NCI-H460 (cell line): ENCODE results near the gene MLST8. TPM values are rescaled to one million over a fixed set of nuclear protein-coding genes. Genes with fewer than 3 reads are reported as not detected.

Source experiments
- DNase-seq: peaks from one replicate; pipeline ENCODE4 v3.0.0-alpha.2; 2016; ENCODE audit warnings: low read depth; ENCODE audit errors: extremely low read depth
- total RNA-seq: library from RNA; depleted of rRNA; stranded (reverse); fragments of >200 nt; shearing (Covaris generic); gene quantifications from 2 replicates; pipeline ENCODE4 v1.2.3, GENCODE V29; 2014

MLST8 gene
- total RNA-seq, 1 experiment from 2014 or later: 58.7 TPM

DNA sequence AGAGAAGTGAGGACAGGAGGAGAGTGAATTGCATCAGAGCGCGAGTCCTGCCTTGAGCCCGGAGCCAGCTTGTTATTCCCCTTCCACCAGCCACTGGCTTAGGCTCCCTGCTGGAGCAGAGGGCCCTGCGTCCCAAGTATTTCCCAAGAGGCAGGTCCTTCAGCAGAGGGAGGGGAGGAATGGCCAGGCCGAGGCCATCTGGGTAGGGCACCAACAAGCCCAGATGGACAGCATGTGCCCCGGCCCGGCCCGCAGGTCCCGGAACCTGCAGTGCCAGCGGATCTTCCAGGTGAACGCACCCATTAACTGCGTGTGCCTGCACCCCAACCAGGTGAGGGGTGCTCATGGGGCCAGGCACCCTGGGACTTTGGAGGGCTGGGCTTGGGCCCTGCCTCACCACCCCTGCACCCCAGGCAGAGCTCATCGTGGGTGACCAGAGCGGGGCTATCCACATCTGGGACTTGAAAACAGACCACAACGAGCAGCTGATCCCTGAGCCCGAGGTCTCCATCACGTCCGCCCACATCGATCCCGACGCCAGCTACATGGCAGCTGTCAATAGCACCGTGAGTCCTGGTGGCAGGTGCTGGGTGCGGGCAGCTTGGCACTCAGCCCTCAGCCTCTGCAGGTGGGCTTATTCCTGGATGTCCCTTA, 1.7 kb downstream of the MLST8 start:
- DNase-seq: no peak

DNA sequence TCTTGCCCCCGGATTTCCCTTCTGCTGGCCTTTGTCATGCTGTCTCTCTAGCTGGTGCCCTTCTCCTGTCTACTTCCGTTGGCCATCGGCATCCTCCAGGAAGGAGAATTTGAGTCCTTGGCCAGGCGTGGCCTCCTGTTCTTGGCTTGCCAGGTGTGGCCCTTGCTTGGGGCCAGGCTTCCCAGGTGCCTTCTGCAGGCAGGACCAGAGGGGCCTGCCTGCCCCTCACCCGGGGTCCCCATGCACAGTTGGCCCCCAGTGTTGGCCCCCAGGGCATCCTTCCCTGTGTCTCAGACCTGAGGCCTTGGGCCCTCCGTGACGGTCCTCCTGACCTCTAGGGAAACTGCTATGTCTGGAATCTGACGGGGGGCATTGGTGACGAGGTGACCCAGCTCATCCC, 2.6 kb downstream of the MLST8 start:
- no peak for DNase-seq

DNA sequence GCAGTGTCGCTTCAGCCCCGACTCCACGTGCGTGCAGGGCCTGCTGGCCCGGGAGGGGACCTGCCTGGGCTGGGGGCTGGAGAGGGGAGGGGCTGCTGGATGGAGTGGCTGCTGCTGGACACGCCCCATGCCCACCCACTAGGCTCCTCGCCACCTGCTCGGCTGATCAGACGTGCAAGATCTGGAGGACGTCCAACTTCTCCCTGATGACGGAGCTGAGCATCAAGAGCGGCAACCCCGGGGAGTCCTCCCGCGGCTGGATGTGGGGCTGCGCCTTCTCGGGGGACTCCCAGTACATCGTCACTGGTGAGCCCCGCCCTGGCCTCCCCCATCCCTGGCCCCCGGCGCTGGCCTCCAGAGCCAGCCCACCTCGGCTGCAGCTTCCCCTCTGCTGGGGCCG, 3.1 kb downstream of the MLST8 start:
- DNase-seq: no peak

DNA sequence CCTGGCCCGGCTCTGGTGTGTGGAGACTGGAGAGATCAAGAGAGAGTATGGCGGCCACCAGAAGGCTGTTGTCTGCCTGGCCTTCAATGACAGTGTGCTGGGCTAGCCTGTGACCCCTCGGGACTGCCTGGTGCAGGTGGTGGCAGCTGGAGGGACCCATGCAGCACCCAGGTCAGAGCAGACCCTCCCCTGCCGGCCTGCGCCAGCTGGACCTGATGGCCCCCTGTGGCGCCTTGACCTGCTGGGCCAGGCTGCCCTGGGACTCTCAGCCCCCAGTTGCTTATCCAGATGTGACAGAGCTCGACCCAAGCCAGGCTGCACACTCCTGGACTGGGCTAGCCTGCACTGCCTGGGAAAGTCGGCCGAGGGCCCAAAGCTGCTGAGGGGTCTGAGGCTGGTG, 3.5 kb downstream of the MLST8 start:
- no peak for DNase-seq

DNA sequence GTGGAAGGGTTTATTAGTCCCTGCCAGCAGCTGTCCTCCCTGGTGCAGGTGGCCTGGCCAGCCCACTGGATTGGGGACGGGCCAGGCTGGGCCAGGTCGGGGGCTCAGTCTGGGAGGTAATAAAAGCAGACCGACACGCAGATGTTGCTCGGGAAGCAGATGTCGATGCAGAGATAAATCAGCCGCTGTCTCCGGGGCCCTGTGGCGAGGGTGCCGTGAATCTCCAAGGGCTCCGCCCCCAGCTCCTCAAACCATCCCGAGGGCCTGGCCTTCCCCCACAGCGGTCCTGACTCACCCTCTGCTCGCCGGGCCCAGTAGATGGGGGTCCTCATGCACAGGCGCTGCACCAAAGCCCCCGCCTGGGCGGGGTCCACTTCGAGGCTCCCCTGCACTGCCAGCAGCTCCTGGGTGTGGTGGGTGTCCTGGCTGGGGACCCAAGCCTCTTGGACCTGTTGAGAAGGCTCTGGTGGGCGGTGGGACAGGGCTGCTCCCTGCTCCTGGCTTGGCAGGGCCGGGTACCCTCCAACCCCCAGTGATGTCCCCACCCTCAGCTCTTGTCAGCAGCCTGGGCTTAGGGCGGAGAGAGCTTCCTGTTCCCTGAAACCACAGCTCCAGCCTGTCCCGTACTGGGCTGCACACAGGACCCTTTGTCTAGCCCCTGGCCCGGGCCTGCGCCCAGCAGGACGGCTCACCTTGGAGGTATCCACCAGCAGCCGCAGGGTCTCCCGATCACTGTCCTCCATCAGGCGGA, 4.2 kb downstream of the MLST8 start:
- DNase-seq: no peak

DNA sequence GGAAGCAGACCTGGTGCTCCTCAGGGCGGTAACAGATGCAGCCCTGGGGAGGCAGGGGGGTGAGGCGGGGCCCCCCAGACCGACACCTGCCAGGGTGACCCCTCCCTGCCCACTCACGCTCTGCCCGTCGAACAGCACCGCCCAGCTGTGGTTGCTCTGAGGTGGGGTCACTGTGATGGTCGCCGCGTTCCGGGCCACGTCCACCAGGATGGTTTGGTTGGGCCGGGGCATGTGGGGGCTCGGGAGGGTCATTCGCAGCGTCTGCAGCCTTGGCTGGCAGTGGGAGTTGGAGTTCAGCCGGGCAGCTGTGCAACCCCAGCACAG, 4.7 kb downstream of the MLST8 start:
- no peak for DNase-seq

DNA sequence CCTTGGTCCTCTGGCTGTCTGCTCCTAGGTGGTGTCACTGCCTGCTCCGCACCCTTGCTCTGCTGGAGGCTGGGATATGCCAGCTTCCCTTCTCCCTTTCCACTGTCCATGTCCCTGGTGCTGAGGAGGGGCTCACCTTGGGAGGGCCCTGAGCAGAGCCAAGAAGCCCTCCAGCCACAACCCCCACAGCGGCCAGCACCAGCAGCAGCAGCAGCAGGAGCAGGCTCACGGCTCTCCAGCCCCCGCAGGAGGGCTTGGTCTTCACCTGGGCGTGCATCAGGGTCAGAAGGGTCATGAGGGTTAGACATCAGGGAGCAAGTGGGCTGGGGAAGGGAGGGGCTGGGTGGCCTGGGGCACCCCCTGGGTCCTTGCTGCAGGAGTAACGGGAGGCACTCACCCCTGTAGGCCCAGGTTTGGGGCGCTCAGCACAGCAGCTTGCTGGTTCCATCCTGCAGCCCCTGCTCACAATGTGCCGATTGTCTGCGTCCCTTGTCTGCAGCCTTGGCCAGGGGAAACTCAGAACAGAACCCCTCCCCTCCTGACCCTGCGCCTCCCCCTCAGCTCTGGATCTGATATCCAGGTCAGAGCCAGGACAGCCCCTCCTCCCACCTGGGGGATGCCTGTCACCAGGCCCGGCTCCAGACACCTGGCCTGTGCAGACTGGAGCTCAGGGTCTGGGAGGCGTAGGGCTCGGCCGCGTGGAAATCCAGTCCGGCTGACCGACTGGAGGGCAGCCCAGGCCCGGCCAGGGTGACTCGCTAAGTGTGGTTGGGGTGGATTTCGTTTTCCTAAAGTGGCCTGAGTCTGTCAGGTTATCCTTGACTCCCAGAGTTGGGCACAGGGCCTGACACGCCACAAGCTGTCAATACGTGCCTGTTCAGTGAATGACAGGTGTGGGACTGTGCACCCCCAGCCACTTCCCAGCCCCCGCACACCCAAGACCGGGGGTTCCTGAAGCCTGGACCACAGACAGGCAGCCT, 5.4 kb downstream of the MLST8 start, which contains the start of gene BRICD5:
BRICD5 (minus strand) TSS at position 478 of the 980 bp plus-strand sequence; CDS start at position 448, 30 bp downstream.
- no peak for DNase-seq

DNA sequence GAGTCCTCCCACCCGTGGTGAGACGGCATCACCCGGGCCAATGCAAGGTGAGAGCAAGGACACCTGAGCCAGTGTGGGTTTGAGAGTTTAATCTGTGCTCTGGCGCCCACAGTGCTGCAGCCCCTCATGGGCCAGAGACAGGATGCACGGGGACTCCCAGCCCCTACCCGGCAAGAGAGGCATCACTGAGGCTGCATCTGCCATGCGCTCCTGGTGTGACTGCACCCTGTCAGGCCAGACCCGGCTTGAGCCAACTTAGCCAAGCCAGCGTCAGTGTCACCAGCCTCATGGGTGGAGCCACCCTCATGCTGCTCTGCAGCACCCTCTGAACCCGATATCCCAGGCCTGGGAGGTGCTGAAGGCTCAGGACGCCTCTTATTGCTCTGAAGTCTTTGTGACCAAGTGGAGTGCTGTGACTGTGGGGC, 6.7 kb downstream of the MLST8 start:
- no peak for DNase-seq

DNA sequence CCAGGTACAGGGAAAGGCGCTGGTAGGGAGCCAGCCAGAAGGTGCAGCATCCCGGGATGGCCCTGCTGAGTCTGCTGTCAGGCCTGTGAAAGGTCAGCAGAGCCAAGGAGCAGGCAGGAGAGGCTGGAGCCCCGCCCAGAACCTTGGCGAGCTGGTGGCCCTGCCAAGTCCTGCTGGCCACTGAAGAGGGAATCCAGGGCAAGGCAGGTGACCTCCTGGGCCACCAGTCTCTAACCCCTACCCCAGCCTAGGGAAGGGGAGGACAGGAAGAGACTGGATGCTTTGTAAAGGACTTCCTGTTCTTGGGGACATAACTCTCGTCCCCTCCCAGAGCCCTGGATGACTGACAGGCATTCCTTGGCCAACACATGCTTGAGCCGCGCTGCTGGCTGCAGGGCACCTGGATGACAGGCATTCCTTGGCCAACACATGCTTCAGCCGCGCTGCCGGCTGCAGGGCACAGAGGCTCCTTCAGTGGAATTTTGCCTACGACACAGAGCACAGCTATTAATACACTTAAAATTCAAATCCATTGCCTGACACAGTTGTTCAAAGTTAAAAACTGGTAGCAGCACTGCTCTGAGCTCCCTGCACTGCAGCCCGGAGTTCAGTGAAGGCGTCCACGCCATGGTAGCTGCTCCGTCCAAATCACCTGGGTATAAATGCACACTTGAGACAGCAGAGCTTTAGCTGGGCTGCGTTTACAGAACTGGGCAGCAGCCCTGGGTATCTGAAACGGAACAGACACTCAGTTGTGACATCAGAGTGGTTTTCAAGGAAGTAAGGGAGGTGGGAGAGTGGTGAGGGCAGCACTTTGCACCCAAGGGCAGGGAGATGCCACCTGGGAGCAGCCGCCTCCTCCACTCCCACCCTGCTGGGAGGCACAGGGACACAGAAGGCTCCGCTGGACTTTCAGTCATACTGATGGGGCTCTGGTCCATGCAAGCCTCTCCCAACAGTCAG, 7.4 kb downstream of the MLST8 start:
- no peak for DNase-seq

DNA sequence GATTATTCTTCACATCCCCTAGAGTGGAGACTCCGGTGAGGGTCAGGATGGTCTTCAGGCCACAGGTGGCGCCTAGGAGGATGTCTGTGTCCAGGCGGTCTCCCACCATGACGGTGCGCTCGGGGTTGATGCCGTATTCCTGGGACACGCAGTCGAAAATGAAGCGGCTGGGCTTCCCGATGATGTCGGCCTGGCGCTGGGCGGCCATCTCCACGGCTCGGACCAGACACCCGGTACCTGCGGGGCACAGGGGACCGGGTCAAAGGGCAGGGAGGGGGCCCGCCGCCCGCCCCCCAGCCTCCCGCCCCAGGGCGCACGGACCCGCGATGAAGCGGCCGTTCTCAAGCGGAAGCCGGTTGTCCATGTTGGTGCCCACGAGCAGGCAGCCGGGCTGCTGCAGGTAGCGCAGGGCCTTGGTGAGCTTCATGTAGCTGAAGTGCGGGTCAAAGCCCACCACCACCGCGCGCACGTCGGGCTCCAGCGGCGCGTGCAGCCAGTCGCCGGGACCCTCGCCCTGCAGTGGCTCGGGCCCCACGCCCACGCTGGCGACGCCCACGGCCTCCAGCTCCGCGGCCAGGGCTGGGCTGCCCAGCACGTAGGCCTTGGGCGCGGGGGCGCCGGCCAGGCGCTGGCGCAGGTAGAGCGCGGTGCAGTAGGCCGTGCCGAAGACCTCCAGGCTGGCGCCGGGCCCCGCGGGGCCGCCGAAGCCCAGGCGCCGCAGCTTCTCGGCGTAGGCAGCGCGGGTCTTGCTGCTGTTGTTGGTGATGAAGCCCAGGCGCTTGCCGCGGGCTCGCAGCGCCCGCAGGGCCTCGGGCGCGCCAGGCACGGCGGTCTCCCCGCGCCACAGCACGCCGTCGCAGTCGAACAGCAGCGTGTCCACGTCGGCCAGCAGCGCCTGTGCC, 8.8 kb downstream of the MLST8 start:
- DNase-seq: no peak

DNA sequence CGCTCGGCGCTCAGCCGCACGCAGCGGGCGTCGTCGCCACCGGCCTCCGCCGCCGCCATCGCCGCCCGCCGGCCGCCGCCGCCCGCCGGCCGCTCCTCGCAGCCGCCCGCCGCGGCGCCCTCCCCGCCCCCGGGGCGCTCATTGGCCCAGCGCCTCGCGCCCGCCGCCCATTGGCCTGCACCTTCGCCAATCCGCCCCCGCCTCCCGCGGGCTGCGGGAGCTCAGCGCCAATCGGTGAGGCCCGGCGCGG, 9.4 kb downstream of the MLST8 start, which contains the start of gene PGP:
PGP (minus strand) TSS at position 122 of the 250 bp plus-strand sequence; CDS start at position 59, 63 bp downstream.
- no peak for DNase-seq

DNA sequence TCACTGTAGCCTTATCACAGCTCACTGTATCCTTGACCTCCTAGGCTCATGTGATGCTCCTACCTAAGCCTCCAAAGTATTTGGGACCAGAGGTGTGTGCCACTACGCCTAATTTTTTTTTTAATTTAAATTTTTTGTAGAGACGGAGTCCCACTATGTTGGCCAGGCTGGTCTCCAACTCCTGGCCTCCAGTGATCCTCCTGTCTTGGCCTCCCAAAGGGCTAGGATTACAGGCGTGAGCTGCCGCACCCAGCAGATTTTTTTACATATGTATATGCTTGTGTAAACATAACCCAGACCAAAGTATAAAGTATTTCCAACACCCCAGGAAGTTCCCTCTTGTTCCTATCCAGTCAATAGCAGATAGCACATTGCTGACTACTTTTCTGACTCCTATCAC, 11.1 kb downstream of the MLST8 start:
- DNase-seq: no peak

DNA sequence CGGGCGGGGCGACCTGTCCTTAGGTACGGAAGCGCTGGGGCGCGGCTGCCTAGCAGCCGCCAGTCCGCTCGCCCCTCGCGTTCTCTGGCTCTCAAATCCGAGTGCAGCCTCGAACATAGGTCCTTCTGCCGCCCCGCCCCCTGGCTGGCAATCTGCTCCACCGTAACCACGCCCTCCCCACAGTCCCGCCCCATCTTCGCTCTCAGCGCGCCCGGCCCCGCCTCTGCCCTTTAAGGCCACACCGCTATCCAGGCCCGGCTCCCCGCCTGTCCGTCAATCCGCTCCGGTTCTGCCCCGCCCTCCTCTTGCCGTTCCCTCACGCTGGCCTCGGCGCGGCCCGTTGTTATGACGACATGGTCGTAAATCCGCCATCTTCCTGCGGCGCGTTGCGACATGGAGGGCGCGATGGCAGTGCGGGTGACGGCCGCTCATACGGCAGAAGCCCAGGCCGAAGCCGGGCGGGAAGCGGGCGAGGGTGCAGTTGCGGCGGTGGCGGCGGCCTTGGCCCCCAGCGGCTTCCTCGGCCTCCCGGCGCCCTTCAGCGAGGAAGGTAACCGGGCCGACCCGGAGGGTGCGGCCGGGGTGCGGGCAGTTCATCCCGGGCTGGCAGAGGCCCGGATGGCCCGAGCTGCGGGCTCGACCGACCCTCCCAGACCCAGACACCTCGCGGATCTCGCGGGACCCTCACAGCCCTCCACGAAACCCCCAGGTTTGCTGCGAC, 18.1 kb downstream of the MLST8 start, which contains the start of gene E4F1:
E4F1 (plus strand) TSS at position 371 of the 721 bp plus-strand sequence; CDS start at position 394, 23 bp downstream.
- peak; percentile 99 for DNase-seq

DNA sequence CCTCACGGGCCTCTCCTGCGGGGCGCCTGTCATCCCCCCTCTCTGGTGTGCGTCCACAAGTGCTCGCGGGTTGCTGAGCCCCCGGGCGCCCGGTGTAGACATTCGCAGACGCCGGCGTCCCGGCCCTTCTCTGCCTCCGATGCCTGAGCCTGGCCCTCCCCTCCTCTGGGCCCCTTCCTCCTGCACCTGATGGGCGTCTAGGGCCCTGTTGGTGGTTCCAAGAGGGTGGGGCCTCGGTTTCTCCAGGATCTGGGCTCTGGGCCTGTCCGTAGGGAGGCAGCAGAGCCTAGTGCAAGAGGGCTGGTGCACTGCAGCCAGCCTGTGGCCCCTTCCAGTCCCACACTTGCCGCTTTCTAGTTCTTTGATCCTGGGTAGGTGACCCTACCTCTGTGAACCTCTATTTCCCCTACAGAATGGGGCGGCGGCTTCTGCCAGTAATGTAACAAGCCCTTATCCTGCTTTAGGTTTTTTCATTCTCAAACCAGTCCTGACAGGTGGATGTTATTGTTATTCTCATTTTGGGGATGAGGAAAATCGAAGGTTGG, 18.8 kb downstream of the MLST8 start:
- peak; percentile 30 for DNase-seq

DNA sequence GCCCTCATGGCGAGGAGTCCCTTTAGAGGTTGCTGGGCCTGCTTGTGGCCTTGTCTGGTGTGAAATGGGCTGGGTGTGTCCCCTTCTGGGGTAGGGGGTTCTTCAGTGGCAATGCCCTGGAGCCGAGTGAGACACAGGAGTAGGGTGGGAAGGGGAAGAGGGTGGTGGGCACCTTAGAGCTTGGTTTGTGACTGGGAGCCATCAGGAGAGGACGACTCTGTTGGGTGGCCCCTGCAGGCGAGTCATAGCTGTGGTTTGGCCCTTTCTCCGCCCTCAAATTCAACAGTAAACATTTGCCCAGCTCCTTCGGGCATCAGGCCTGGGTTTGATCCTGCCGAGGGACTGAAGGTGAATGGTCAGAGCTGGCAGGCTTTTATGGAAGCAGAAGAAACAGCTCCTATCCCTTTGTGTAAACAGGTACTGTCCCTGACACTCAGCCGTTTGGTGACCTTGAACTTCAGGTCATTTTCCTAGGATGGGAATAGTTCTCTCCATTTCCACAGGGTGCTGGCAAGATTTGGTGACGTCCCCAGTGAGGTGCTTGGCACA, 21.1 kb downstream of the MLST8 start:
- no peak for DNase-seq

DNA sequence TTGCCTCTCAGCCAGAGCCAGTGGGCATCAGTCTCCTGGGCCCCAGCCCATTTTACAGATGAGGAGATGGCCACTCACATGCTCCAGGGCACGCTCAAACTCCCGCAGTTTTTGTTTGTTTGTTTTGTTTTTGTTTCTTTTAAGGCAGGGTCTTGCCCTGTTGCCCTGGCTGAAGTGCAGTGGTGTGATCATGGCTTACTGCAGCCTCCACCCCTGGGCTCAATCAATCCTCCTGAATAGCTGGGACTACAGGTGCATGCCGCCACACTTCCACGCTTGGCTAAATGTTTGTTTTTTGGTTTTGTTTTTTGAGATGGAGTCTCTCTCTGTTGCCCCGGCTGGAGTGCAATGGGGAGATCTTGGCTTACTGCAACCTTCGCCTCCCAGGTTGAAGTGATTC, 21.7 kb downstream of the MLST8 start:
- no peak for DNase-seq

DNA sequence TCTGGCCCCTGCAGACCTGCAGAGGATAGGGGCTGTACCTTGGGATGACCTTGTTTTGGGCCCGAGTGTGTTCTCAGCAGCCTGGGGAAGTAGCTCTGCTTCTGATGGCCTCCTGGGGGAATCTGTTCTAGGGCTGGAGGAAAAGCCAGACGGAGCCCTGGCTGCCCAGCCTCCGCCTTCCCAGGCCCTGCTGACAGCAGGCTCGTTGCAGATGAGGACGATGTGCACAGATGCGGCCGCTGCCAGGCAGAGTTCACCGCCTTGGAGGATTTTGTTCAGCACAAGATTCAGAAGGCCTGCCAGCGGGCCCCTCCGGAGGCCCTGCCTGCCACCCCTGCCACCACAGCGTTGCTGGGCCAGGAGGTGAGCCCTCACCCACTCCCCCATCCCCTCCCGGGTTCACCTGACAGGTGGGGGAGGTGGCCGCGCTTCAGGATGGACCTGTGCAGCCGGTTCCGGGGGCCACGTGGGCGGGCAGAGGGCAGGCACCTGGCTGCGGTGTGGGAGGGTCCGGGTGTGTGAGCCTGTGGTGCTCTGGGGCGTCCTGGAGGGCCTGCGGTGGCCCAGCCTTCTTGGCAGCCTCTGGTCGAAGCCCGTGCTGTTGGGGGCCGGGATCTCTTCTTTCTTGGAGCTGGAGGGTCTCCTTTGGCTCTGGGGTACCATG, 23.0 kb downstream of the MLST8 start:
- no peak for DNase-seq
